H1 (cell line): ENCODE data around the gene KCTD21. TPM values are rescaled to one million over a fixed set of nuclear protein-coding genes. Genes with fewer than 3 reads are reported as not detected.

Experiments used
- CTCF ChIA-PET: fragments of 300-600 bp; sonication (Branson Sonifier 250); formaldehyde crosslinking; loops from one replicate; lab custom pipeline; 2021; ENCODE audit not compliant: partially characterized antibody; lab: Charles Lee
- POLR2A ChIA-PET: fragments of 300-600 bp; sonication (Branson Sonifier 250); formaldehyde crosslinking; loops from one replicate; lab custom pipeline; 2021; ENCODE audit warnings: inconsistent platforms; ENCODE audit not compliant: partially characterized antibody; lab: Charles Lee
- DNase-seq, 2 experiments: peaks; one replicate each; pipeline versions ENCODE4 v3.0.0 to v3.0.0-alpha.2; 2010 to 2022; ENCODE audit warnings: low spot score in 2 of 2, low read depth in 1 of 2, mixed read lengths in 1 of 2
- FAIRE-seq: peaks from 2 replicates; lab custom pipeline; 2011; peaks lifted over from hg19 to GRCh38; lab: Jason Lieb, UNC
- H2AFZ ChIP-seq: 2 replicates; pipeline ENCODE4 v1.8.1; 2012; ENCODE audit warnings: low read length, inconsistent platforms
- H2AK5ac ChIP-seq: 2 replicates; pipeline ENCODE4 v1.6.1; 2013; ENCODE audit warnings: low read depth, low read length
- H2BK120ac ChIP-seq: replicated peaks from 2 replicates; pipeline ENCODE3; 2013; ENCODE audit warnings: low read depth, low read length, inconsistent platforms
- H2BK12ac ChIP-seq: 2 replicates; pipeline ENCODE4 v1.6.1; 2013; ENCODE audit warnings: low read depth, low read length
- H2BK15ac ChIP-seq: 2 replicates; pipeline ENCODE4 v1.6.1; 2013; ENCODE audit warnings: low read length
- H2BK20ac ChIP-seq: 2 replicates; pipeline ENCODE4 v1.6.1; 2013; ENCODE audit warnings: low read length
- H2BK5ac ChIP-seq: 2 replicates; pipeline ENCODE4 v1.6.1; 2013; ENCODE audit warnings: low read depth, low read length
- H3K14ac ChIP-seq: 2 replicates; pipeline ENCODE4 v1.6.1; 2013; ENCODE audit warnings: inconsistent platforms; ENCODE audit not compliant: insufficient read length
- H3K18ac ChIP-seq: 2 replicates; pipeline ENCODE4 v1.6.1; 2013; ENCODE audit warnings: low read length; ENCODE audit errors: extremely low read depth
- H3K23ac ChIP-seq: 2 replicates; pipeline ENCODE4 v1.6.1; 2013; ENCODE audit warnings: inconsistent platforms; ENCODE audit not compliant: insufficient read length
- H3K23me2 ChIP-seq: 2 replicates; pipeline ENCODE4 v1.6.1; 2013; ENCODE audit warnings: low read depth, low read length
- H3K27ac ChIP-seq: 2 replicates; pipeline ENCODE4 v1.6.1; 2011; ENCODE audit warnings: low read depth, low read length, inconsistent platforms
- H3K27me3 ChIP-seq, 4 experiments: replicated peaks in 1 of 4; 1 replicate in 1 of 4; 2 replicates in 3 of 4; pipeline versions ENCODE4 v1.6.1 to v1.8.1; 2011 to 2013; ENCODE audit warnings: low read length in 3 of 4, mild to moderate bottlenecking in 3 of 4, inconsistent platforms in 2 of 4, mixed read lengths in 2 of 4, moderate library complexity in 1 of 4; ENCODE audit not compliant: control insufficient read depth in 3 of 4, insufficient read depth in 3 of 4; ENCODE audit errors: extremely low read depth in 1 of 4
- H3K36me3 ChIP-seq, 4 experiments: 2 replicates each; pipeline versions ENCODE4 v1.6.1 to v1.8.1; 2011 to 2013; ENCODE audit warnings: mild to moderate bottlenecking in 4 of 4, low read length in 3 of 4, moderate library complexity in 2 of 4, control low read depth in 1 of 4, inconsistent platforms in 1 of 4; ENCODE audit not compliant: insufficient read depth in 4 of 4, control insufficient read depth in 2 of 4
- H3K4ac ChIP-seq: replicated peaks from 2 replicates; pipeline ENCODE3; 2013; ENCODE audit warnings: low read length, low read depth, mixed read lengths, inconsistent platforms; ENCODE audit not compliant: insufficient read length
- H3K4me1 ChIP-seq, 4 experiments: replicated peaks in 1 of 4; 1 replicate in 1 of 4; 2 replicates in 3 of 4; pipeline versions ENCODE4 v1.6.1 to v1.8.1; 2011 to 2013; ENCODE audit warnings: low read length in 3 of 4, inconsistent platforms in 2 of 4, mixed read lengths in 1 of 4; ENCODE audit not compliant: insufficient read depth in 4 of 4, control insufficient read depth in 3 of 4
- H3K4me2 ChIP-seq, 2 experiments: 2 replicates each; pipeline versions ENCODE4 v1.6.1 to v1.8.1; 2011 to 2013; ENCODE audit warnings: low read depth in 2 of 2, low read length in 2 of 2, control low read depth in 1 of 2, inconsistent platforms in 1 of 2, mild to moderate bottlenecking in 1 of 2; ENCODE audit not compliant: insufficient read depth in 1 of 2
- H3K4me3 ChIP-seq, 4 experiments: fragments of 200-600, 300-600 bp in 1 of 4; sonication (generic), shearing (Covaris generic), sonication (Bioruptor Twin) in 1 of 4; 2 replicates each; pipeline versions ENCODE4 v1.5.1 to v1.8.1; 2011 to 2016; ENCODE audit warnings: low read length in 4 of 4, low read depth in 3 of 4, control low read depth in 2 of 4, inconsistent platforms in 2 of 4, mild to moderate bottlenecking in 2 of 4, mixed read lengths in 1 of 4, moderate library complexity in 1 of 4; ENCODE audit not compliant: insufficient read depth in 2 of 4; ENCODE audit errors: extremely low read depth in 1 of 4
- H3K56ac ChIP-seq: replicated peaks from 2 replicates; pipeline ENCODE3; 2013; ENCODE audit warnings: low read depth, mild to moderate bottlenecking, mixed read lengths, low read length, inconsistent platforms; ENCODE audit not compliant: insufficient read length
- H3K79me1 ChIP-seq: 2 replicates; pipeline ENCODE4 v1.6.1; 2013; ENCODE audit warnings: low read depth, low read length, control low read depth
- H3K79me2 ChIP-seq, 2 experiments: 2 replicates each; pipeline versions ENCODE4 v1.6.1 to v1.8.1; 2012 to 2013; ENCODE audit warnings: low read length in 2 of 2, mild to moderate bottlenecking in 2 of 2, inconsistent platforms in 1 of 2; ENCODE audit not compliant: insufficient read depth in 2 of 2, control insufficient read depth in 1 of 2
- H3K9ac ChIP-seq, 4 experiments: replicated peaks in 1 of 4; 1 replicate in 1 of 4; 2 replicates in 3 of 4; pipeline versions ENCODE4 v1.6.1 to v1.8.1; 2011 to 2013; ENCODE audit warnings: low read depth in 3 of 4, low read length in 3 of 4, control low read depth in 2 of 4, mild to moderate bottlenecking in 2 of 4, moderate library complexity in 2 of 4, inconsistent platforms in 1 of 4; ENCODE audit errors: extremely low read depth in 1 of 4
- H3K9me3 ChIP-seq, 2 experiments: 2 replicates each; pipeline versions ENCODE4 v1.6.1 to v1.8.1; 2012 to 2013; ENCODE audit warnings: mild to moderate bottlenecking in 2 of 2, moderate library complexity in 2 of 2, control low read depth in 1 of 2, inconsistent platforms in 1 of 2, low read depth in 1 of 2, low read length in 1 of 2, mixed read lengths in 1 of 2; ENCODE audit not compliant: insufficient read depth in 2 of 2
- H4K20me1 ChIP-seq, 2 experiments: replicated peaks in 1 of 2; 2 replicates each; pipeline versions ENCODE3 to v1.8.1; 2011 to 2013; ENCODE audit warnings: inconsistent platforms in 2 of 2, low read length in 2 of 2, mild to moderate bottlenecking in 1 of 2; ENCODE audit not compliant: insufficient read depth in 2 of 2, control insufficient read depth in 1 of 2
- H4K5ac ChIP-seq: 2 replicates; pipeline ENCODE4 v1.6.1; 2013; ENCODE audit warnings: low read length, low read depth, mixed read lengths, inconsistent platforms; ENCODE audit not compliant: insufficient read length
- H4K8ac ChIP-seq: 2 replicates; pipeline ENCODE4 v1.8.0; 2013; ENCODE audit warnings: mild to moderate bottlenecking, moderate library complexity, low read length, inconsistent platforms; ENCODE audit not compliant: insufficient read depth; ENCODE audit errors: extremely low read depth
- H4K91ac ChIP-seq: replicated peaks from 2 replicates; pipeline ENCODE3; 2013; ENCODE audit warnings: low read length, mixed read lengths, inconsistent platforms; ENCODE audit not compliant: insufficient read length
- BRCA1 ChIP-seq: IDR thresholded peaks from 2 replicates; pipeline ENCODE4 v1.6.1; 2012; ENCODE audit warnings: low read depth, low read length, improper control_type of control experiment
- EGR1 ChIP-seq: IDR thresholded peaks from 2 replicates; pipeline ENCODE4 v1.6.1; 2011; ENCODE audit warnings: low read depth, low read length, borderline replicate concordance
- KDM1A ChIP-seq: fragments of 200-600, 300-600 bp; sonication (generic); IDR thresholded peaks from 2 replicates; pipeline ENCODE4 v1.7.1; 2016; ENCODE audit warnings: mild to moderate bottlenecking, low read length, borderline replicate concordance
- PHF8 ChIP-seq: fragments of 200-600 bp; sonication (generic); conservative IDR thresholded peaks from 2 replicates; pipeline ENCODE4 v1.7.1; 2012; ENCODE audit warnings: low read depth, mild to moderate bottlenecking, inconsistent platforms, low read length, moderate library complexity
- SIN3A ChIP-seq, 2 experiments: IDR thresholded peaks in 1 of 2; conservative IDR thresholded peaks in 1 of 2; 2 replicates each; pipeline ENCODE4 v1.6.1; 2011 to 2012; ENCODE audit warnings: low read length in 2 of 2, improper control_type of control experiment in 1 of 2, low read depth in 1 of 2, mild to moderate bottlenecking in 1 of 2
- WGBS, 2 experiments: shearing (Covaris generic) in 1 of 2; methylation state at CpG; one replicate each; pipeline versions ENCODE4 v1.1.6 to v1.1.7; 2013 to 2015; ENCODE audit warnings: low lambda C conversion rate in 2 of 2, mixed read lengths in 2 of 2, inconsistent platforms in 1 of 2, low coverage in 1 of 2, missing lambda C conversion rate in 1 of 2; ENCODE audit not compliant: insufficient replicate concordance in 2 of 2, insufficient coverage in 1 of 2, insufficient read length in 1 of 2; ENCODE audit errors: extremely low coverage in 1 of 2, missing lambda C conversion rate in 1 of 2; 5-methylcytosine and 5-hydroxymethylcytosine counted together
- polyA plus RNA-seq, 7 experiments: library from polyadenylated mRNA; depleted of rRNA in 3 of 7; stranded (reverse) in 5 of 7; unstranded in 2 of 7; fragments of >200 nt in 5 of 7; fragments of 200-250 nt in 2 of 7; gene quantifications; 1 replicate in 5 of 7; 2 replicates in 1 of 7; 4 replicates in 1 of 7; pipeline versions ENCODE4 v1.2.1 to v1.2.3, GENCODE V29; 2011 to 2013; ENCODE audit warnings: missing spikeins in 2 of 7, mixed read lengths in 2 of 7
- total RNA-seq: library from RNA; stranded (reverse); fragmentation: NEBNext Ultra II Directional; extraction: Animal tissue kit (Norgen Biotek cat#: 25700); gene quantifications from 2 replicates; pipeline ENCODE4 v1.2.1, GENCODE V29; 2021

Gene KCTD21
- total and polyA plus RNA-seq, 2 of the 8 experiments (the other 6 are each of a cell fraction or from before 2014, with no cell fraction given) = 3.2 to 4.1 TPM

GRCh38 chr11:78189174-78189724 is 823 bp upstream of the KCTD21 start:
- H3K4me1 ChIP-seq = peaks cover 0 to 11% (median 2%) of the 10 kb centered on the region in 4 experiments; a peak in 6 of 7 replicates
- H2AFZ ChIP-seq = no peak overlapping the region; the same call in 1 of the 2 replicates
- H2BK12ac ChIP-seq = no peak overlapping the region
- peak overlapping the region; percentile 71; the same call in 1 of the 2 replicates for H4K8ac ChIP-seq
- no peak overlapping the region for H3K27ac ChIP-seq
- 36% methylated on average over 17 of the region's 18 CpGs; no CpG with 5 or more reads in 1 of the 2 experiments for WGBS, 2 experiments
- H3K36me3 ChIP-seq = no peaks in the 10 kb centered on the region
- no peak overlapping the region for H2BK120ac ChIP-seq
- peaks cover 0 to 4% (median 2%) of the 10 kb centered on the region in 4 experiments; a peak in 1 of 7 replicates for H3K27me3 ChIP-seq
- no peak for FAIRE-seq
- POLR2A ChIA-PET = interaction anchor here (0.6 to 3.7 kb wide), 5 partner anchors 10 to 385 kb away, joined by 3 to 16 read pairs (median 3); partner anchors contain the start of gene NARS2
- DNase-seq = no peak
- peaks cover 10% of the 10 kb centered on the region for H3K23me2 ChIP-seq
- no peak overlapping the region for H4K91ac ChIP-seq
- 0 out of 7 replicates have a peak overlapping the region, but pooled peaks of 1 of the 4 experiments have one; percentile 39 for H3K9ac ChIP-seq
- H3K4ac ChIP-seq = no peak overlapping the region
- peak overlapping the region; percentile 54 to 84 (median 79) for H3K4me3 ChIP-seq
- H3K4me2 ChIP-seq = peak overlapping the region; percentile 73 to 86
- no peaks in the 10 kb centered on the region for H3K79me2 ChIP-seq
- no peak overlapping the region for H2BK5ac ChIP-seq
- H3K14ac ChIP-seq = no peak overlapping the region
- no peaks in the 10 kb centered on the region for H3K9me3 ChIP-seq
- H3K18ac ChIP-seq = no peak overlapping the region
- peaks cover 2% of the 10 kb centered on the region; the same call in 1 of the 2 replicates for H3K79me1 ChIP-seq
- no peak overlapping the region for H3K56ac ChIP-seq
- H2BK20ac ChIP-seq = no peak overlapping the region
- no peak overlapping the region for H4K5ac ChIP-seq
- H2AK5ac ChIP-seq = no peak overlapping the region
- TF ChIP-seq EGR1 (no peak), BRCA1 (no peak), KDM1A (peak; percentile 91), SIN3A (conservative IDR thresholded peaks at IDR 0.05 in 1 of 2, IDR thresholded peaks at IDR 0.05 in 1 of 2; ENCODE audit: low read depth in 1 of 2, low read length in 2 of 2) (no peak), PHF8 (0 out of 2 replicates have a peak, but pooled peaks have one; percentile 8)
- TF ChIP-seq, all 59 proteins: peak for 2
- Histone ChIP-seq H4K20me1 (peaks cover 0 to 3% of the 10 kb centered on the region in 2 experiments), H2BK15ac (no peak overlapping the region), H3K23ac (no peak overlapping the region)
- CTCF ChIA-PET = interaction anchor here (0.6 to 1.3 kb wide), 3 partner anchors 16 to 226 kb away, joined by 3 to 4 read pairs (median 3); no protein-coding TSS in a partner anchor
